NOMO-1 treated with DMSO at 0.1 percent for 48 hours (cell line): ENCODE data around the gene DMBX1.

Experiments
- DNase-seq: peaks from one replicate; lab custom pipeline; 2025; ENCODE audit not compliant: unreplicated experiment; lab: John Stamatoyannopoulos, UW

The DMBX1 gene

DNA sequence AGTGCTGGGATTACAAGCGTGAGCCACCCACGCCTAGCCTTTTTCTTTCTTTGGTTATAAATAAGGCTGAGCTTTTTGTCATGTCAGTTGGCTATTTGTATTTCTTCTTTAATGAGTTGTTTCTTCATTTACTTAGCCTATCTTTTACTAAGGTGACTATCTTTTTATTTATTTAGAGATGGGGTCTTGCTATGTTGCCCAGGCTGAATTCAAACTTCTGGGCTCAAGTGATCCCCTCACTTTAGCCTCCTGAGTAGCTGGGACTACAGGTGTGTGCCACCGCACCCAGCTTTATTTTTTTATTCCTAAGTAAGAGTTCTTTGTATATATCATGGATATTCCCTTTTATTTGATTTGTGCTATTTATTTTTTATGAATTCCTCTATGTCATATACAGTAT, 11.9 kb downstream of the DMBX1 start:
- DNase-seq: no peak

DNA sequence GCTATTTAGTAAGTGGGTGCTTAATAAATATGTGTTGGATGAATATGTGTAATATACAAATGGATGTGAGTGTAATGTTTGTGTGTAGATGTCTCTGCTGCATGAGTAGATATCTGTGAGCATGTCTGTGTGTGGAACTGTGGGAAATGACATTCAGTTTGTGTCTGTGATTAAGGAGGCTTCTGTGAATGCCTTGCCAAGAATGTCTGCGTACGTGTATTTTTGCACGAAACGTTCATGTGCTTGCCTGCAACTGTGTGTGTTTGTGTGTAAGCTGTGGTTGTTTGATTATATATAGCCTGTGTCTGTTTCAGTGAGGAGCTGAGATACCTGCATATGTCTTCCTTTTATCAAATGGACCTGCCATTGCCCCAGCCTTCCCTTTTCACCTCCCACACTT, 13.8 kb downstream of the DMBX1 start:
- DNase-seq: no peak

DNA sequence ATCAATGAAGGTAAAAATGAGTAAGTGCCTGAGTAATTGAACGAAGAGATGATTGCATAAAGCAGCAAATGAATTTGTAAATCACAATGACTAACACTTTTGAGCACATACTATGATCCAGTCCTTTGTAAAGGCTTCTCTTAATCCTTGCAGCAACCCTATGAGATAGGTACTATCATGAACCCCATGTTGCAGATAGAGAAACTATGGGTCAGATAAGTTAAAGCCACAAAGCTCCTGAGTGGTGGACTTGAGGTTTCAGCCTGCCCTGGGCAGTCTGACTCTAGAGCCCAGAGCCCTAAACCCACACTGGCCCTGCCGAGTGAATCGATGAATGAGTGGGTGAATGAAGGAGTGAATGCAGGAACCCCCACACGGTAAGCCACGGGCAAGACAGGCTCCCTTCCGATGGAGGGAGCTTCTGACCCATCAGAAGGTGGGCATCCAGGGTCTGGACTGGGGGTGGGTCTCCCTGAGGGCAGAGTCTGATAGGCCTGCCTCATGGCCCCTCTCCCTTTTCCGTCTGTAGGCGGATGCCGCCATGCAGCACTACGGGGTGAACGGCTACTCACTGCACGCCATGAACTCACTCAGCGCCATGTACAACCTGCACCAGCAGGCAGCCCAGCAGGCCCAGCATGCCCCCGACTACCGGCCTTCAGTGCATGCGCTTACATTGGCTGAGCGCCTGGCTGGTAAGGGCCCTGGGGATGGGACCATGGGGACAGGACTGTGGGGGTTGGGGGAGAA, 17.0 kb downstream of the DMBX1 start:
- no peak for DNase-seq

DNA sequence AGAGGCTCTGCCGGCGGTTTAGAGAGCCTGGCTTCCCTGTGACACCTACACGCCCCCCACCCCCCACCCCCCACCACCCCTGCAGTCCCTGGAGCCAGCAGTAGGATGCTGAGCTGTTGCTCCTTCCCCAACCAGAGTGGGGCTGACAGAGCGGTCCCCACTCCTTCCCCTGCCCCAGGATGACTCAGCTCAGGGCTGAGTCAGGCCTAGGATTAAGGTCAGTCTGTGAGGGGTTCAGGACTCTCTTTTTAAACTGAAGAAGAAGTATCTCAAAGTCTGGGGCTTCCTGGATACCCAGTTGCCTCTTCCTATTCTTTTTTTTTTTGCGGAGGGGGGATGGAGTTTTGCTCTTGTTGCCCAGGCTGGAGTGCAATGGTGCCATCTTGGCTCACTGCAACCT, 19.1 kb downstream of the DMBX1 start:
- no peak for DNase-seq

DNA sequence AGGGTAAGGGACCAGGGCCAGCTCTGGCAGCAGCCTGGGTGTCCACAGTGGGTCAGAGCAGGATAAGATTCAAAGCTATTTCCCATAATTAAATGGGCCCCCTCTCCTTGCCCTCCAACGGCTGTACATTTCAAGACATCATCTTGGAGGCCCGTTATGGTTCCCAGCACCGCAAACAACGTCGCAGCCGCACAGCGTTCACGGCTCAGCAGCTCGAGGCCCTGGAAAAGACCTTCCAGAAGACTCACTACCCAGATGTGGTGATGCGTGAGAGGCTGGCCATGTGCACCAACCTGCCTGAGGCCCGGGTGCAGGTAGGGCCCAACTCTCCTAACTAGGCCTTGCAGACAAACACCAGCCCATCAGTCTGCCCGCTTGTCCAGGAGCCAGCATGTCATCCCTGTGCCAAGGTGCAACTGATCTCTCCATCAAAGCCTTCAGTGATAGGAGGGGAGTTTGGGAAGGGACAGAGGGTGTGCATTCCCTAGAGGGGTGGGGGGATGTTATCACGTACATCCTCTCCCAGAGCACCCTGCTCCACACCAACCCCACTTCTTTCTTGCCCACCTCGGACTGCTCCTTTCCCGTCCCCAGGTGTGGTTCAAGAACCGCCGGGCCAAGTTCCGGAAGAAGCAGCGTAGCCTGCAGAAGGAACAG, 20.8 kb downstream of the DMBX1 start:
- no peak for DNase-seq

DNA sequence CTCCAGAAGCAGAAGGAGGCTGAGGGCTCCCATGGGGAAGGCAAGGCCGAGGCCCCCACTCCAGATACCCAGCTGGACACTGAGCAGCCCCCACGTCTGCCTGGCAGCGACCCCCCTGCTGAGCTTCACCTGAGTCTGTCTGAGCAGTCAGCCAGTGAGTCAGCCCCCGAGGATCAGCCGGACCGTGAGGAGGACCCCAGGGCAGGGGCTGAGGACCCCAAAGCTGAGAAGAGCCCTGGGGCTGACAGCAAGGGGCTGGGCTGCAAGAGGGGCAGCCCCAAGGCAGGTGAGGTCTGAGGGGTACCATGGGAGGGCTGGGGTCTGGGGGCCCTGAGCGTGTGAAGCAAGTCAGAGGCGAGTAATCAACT, 21.3 kb downstream of the DMBX1 start:
- no peak for DNase-seq

DNA sequence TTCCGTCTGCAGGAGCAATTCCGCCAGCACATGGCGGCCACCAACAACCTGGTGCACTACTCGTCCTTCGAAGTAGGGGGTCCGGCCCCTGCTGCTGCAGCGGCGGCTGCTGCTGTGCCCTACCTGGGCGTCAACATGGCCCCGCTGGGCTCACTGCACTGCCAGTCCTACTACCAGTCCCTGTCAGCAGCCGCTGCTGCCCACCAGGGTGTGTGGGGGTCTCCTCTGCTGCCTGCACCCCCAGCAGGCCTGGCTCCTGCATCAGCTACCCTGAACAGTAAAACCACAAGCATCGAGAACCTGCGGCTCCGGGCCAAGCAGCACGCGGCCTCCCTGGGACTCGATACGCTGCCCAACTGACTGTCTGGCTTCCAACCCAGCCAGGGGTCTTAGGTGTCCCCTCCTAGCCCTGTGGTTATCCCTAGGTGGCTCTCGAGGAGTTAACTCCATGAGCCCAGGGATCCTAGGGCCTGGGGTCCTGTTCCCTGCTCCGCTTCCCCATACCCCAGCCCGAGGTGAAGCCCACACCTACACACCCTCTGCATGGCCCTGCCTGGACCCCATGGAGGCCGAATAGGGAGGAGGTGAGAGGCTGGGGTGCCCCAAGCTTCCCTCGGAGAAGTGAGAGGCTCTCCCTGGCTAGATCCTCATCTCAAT, 22.6 kb downstream of the DMBX1 start:
- DNase-seq: no peak

DNA sequence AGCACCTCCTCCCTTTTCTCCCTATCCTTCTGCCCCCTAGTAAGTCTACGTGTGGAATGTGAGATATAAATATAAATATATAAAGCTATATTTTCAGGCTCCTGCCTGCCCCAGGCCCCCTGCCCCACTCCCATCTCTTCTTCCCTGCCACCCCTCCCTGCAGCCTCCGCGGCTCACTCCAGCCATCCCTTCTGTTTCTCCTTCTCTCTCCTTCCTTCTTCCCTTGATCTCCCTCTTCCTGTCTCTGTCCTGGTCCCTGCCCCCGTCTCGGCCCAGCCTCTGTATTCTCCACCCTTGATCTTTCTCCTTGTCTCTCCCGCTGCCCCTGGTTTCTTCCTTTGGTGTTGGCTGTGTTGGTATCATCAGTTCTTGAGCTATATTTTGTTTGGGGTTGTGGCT, 23.2 kb downstream of the DMBX1 start:
- no peak for DNase-seq

DNA sequence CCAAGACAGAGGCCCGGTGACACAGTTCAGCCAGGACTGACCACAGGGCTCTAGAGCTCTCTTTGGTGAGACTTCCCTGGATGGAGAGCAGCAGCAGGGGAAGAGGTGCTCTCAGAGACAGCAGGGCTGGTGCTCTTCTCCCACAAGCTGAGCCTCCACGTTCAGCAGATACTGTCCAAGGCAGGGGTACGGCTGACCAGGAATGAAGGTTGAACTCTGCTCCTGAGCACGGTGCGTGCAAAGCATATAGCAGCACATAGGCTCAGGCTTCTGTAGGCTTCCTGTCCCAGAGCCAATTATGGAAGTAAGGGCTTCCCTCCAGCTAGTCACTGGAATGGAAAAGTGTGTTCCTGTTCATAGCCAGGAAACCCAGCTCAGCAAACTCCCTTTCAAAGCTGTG, 23.9 kb downstream of the DMBX1 start:
- no peak for DNase-seq

DNA sequence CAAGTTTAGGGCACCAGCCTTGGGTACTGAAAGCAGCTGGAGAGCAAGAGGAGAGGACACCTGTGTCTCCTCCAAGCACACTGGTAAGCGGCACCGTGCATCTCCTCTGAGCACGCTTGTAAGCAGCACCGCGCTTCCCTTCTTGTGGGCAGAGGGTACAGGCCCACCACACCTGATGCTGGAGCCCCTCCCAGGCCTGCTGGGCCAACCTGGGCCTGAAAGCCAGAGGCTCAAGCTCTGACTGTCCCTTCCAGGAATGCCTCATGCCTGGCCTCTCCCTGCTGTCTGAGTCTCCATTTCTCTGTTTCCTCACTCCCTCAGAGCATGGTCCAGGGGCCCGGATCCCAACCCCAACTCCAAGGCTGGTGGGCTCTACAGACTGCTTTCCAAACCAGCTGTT, 25.9 kb downstream of the DMBX1 start:
- DNase-seq: no peak

DNA sequence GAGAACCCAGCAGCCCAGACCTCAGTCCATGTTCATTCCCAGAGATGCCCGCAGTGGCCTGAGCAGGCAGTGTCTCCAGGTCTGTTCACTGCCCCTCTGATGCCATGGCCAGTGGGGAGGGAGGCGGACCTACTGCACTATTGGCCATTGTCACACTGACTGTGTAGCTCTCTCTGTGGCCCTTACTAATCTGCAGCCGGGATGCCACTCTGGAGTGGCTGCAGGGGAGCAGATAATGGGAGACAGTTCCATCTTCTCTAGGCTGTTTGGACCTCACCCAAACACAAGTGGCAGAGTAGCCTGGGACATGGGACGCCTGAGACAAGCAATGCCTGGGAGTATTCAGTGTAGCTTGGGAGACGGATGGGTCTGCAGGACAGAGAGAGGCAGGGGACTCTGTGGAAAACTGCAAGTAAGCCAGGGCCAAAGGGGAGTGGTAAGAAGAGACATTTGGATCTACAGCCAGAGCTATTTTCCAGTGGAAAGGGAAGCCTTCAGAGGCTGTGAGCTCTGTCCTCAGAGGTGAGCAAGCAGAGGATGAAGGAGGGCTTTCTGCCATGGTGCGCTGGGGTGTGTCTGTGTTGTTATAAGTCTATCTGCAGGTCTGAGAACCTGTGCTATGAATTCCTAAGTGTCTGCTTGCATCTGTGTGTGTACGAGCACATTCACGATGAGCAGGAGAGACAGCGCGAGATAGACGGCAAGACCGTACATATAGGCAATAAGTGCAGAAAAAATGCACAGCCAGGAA, 26.7 kb downstream of the DMBX1 start:
- DNase-seq: no peak

DNA sequence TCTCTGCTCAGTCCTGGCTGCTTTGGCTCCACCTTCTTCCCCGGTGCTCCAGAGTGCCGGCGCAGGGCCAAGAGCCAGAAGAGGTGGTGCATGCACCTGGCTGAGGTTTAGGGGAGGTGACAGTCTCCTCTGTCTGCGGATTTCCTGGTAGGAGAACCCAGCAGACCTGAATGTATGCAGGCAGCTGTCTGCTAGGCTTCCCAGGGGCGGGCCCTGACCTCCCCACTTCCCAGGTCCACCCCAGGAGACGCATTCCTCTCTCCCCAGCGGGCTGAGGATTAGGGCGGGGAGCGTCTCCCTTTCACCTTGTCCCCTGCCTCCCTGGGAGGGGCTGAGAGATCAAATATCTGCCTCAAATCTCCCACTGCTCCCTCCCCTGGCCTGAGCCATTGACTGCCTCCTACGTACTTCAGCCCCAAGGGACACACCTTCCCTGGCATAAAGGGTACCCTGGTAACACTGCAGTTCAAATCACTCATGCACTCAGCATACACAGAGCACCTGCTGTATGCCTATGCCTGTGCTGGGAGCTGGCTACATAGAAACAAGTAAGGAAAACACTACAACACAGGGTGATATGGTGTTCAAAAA, 27.5 kb downstream of the DMBX1 start:
- DNase-seq: no peak

DNA sequence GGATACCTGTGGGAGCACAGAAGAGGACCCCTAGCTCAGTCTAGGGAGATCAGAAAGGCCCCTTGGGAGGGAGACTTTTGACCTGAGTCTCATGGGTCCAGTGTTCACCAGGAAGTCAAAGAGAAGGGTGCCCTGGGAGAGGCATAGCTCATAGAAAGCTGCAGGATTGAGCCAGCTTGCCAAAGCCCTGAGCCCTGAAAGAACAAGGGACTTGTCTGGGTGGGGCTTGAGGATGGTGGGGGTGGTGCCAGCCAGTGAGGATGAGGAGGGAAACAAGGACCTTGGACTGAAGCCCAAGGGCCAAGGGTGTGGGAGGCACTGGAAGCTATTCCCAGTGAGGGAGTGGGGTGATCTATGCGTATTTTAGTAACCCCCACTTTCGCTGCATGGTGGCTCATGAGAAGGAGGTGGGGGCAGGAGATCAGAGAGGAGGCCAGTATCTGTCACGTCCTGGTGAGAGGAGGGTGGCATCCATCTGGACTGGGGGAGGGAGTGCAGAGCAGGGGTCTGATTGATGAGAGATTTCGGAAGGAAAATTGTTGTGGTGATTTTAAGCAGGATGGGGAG, 28.4 kb downstream of the DMBX1 start:
- DNase-seq: no peak

DNA sequence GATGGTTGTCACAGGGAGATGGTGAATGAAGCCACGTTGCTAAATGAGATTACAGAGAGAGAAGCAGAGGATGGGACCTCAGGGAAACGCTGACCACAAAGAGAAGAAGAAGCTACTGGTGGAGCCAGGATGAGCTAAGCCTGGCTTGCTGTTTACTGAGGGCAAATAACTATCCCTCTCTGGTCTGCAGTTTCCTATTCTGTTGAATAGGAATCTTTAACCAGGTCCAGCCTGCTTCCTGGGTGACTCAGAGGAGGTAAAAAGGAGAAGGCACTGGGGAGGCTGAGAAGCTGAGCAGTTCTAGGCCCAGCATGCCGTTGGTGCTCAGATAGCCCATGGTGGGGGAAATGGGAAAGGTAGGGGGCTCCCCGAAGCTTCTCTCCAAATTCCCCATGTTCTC, 29.6 kb downstream of the DMBX1 start:
- DNase-seq: no peak

DNA sequence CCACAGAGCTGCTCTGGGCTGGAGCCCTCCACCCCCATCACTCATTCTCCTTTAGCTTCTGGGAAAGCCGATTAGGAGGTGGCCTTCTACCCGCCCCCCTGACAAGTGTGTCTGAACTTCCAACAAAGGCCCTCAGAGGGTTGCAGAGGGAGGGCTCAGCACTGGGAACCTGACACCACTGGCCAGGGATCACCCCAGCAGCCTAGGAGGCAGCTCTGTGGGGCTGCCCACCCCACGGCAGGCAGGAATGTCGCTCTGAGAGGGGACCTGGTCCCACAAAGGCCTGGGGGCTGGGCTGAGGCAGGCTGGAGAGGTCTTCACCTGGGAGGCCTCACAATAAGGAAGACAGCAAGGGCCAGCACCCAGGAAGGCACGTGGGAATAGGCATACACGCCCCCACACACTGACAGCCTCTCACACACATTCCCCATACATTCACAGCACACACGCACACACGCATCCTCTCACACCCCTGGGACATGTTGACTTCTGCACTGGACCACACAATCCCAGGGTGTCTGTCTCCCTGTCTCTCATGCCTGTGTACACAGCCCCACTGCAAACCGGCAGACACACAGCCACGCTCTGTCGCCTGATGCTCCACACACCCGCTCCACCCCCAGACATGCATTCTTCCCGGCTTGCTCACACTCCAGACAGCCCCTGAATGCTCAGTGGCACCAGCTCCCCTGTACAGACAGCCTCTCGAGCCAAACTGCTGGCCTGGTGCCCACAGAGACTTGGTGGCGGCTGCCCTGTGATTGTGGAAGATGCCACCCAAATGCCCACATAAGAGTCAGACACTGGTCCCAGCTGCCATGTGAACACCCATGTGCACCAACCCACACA, 30.7 kb downstream of the DMBX1 start:
- no peak for DNase-seq

DNA sequence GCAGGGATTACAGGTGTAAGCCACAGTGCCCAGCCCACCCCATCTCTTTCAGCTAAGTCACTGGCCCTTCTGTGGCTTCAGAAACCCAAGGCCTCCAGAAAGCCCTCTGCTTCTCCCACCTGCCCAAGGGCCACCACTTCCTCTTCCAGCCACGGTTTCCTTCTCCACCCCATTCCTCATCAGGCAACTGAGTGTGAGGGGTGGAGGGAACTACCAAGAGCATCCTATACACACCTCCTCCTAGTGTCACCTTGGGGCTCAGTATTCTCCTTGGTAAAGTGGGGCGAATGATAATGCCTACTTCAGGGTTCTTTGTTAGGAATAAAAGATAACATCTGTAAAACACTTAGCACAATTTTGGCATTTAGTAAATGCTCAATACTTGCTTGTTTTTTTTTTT, 31.8 kb downstream of the DMBX1 start:
- peak; percentile 8 for DNase-seq

DNA sequence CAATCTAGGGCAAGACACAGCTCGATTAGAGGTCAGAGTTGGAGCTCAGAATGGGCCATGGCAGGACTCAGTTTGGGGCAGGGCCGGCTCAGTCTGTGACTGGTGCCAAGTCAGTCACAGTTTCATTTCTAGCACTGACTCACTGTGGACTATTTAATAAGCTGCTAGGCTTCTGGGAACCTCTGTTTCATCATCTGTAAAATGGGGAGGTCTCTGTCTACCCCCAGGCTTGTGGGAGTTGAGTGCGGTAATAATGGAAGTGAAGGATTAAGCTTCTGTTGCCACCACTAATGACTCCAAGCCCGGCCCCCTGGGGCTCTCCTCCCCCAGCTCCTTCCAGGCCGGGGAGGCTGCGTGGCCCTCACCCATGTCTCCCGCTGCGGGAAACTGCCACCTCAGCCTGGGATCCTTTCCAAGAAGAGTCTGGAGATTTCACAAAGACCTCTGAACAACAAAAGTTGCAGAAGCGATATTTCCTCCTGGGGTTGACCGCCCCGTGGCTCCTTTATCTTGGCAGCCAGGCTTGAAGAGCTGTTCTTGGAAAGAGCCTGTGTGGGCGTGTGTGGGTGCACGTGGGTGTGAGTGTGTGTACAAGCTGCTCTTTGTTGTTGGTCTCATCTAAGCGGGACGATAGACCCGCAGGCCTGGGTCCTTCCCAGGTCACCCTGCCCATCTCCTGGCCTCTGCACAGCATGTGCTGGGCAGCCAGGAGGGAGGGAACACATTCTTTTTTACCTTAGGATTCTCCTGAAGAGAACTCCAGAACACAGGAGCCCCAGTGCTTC, 32.7 kb downstream of the DMBX1 start:
- DNase-seq: no peak

DNA sequence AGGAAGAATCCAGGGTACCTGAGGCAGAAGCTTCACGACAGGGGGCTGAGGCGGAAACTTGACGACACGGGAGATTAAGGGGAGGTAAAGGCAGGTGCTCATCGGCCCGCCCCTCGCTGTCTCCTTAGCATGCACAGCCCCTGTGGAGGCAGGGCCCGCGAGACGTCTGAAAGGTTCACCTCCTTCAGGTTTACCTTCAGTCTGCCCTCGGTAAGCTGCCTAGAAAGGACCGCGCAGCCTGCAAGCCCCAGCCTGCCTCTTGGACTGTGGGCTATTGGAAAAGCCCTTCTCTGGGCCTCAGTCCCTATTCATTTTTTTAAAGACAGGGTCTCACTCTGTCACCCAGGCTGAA, 33.3 kb downstream of the DMBX1 start:
- no peak for DNase-seq
